ENCODE data around the gene MSH4. TPM values are rescaled to one million over a fixed set of nuclear protein-coding genes. Genes with fewer than 3 reads are reported as not detected.
"Not testable (repeated sequence)": the region's sequence is repeated elsewhere in the genome, so short reads cannot be mapped to it uniquely, and the experiment has no call there.

MSH4 gene
- total RNA-seq, 4 donors from 2014 or later = 0.67 to 0.93 TPM; not detected in 2

DNA sequence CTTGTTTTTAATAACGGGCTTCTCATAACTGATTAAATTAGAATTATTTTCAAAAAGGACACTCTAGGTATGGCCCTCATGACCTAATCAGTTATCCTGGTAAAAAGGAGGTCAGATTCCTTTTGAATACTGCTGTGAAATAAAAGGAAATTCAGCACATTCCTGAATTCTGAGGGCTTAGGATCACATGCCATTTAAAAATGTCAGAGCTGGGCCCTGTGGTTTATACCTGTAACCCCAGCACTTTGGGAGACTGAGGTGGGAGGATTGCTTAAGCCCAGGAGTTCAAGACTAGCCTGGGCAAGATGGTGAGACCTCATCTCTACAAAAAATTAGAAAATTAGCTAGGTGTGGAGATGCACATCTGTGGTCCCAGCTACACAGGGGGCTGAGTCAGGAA lies 28.7 kb upstream of the MSH4 start:
- no peak overlapping the region for H3K4me3 ChIP-seq
- H3K4me1 ChIP-seq = no peaks in the 10 kb centered on the region
- no peaks in the 10 kb centered on the region for H3K9me3 ChIP-seq
- ATAC-seq = no peak
- H3K36me3 ChIP-seq = peaks cover 0 to 8% of the 10 kb centered on the region in 2 donors
- TF ChIP-seq POLR2A (IDR thresholded peaks at IDR 0.05) = no peak
- TF ChIP-seq, protein P1, sequence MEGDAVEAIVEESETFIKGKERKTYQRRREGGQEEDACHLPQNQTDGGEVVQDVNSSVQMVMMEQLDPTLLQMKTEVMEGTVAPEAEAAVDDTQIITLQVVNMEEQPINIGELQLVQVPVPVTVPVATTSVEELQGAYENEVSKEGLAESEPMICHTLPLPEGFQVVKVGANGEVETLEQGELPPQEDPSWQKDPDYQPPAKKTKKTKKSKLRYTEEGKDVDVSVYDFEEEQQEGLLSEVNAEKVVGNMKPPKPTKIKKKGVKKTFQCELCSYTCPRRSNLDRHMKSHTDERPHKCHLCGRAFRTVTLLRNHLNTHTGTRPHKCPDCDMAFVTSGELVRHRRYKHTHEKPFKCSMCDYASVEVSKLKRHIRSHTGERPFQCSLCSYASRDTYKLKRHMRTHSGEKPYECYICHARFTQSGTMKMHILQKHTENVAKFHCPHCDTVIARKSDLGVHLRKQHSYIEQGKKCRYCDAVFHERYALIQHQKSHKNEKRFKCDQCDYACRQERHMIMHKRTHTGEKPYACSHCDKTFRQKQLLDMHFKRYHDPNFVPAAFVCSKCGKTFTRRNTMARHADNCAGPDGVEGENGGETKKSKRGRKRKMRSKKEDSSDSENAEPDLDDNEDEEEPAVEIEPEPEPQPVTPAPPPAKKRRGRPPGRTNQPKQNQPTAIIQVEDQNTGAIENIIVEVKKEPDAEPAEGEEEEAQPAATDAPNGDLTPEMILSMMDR (IDR thresholded peaks at IDR 0.05) = no peak
- TF ChIP-seq POLR2AphosphoS5 (IDR thresholded peaks at IDR 0.05) = no peak
- 100% methylated on average over 1 of the region's 1 CpG for WGBS, 2 donors (ENCODE audit: low coverage in 1 of 2)
- H3K27ac ChIP-seq = no peak overlapping the region
- no peaks in the 10 kb centered on the region for H3K27me3 ChIP-seq

DNA sequence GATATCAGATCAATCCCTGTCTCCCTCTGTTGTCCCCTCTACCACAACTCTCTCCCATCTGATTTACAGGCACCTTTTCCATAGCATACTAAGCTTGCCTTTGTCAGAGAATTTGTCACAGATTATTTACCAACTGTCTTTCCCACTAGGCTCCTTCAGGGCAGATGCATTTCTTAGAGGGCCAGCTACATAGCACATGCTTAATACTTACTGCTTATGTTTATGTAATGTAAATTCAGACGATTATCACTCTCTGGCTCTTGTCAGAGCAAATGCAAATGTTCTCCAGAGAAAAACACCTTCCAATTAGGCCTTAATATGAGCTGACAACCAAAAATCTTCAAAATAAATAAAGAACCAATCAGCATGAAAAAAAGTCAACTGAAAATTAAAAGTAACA lies 25.9 kb upstream of the MSH4 start:
- WGBS, 2 donors (ENCODE audit: low coverage in 1 of 2) = 22 to 30% methylated on average over 1 of the region's 1 CpG
- Histone ChIP-seq H3K9me3 (no peaks in the 10 kb centered on the region), H3K36me3 (no peaks in the 10 kb centered on the region), H3K4me3 (no peak overlapping the region), H3K4me1 (no peaks in the 10 kb centered on the region), H3K27ac (no peak overlapping the region), H3K27me3 (no peaks in the 10 kb centered on the region)
- TF ChIP-seq POLR2A (IDR thresholded peaks at IDR 0.05) (no peak), EP300 (IDR thresholded peaks at IDR 0.05) (no peak), POLR2AphosphoS5 (IDR thresholded peaks at IDR 0.05) (no peak)
- TF ChIP-seq, protein P1 (IDR thresholded peaks at IDR 0.05) = no peak
- no peak for ATAC-seq

DNA sequence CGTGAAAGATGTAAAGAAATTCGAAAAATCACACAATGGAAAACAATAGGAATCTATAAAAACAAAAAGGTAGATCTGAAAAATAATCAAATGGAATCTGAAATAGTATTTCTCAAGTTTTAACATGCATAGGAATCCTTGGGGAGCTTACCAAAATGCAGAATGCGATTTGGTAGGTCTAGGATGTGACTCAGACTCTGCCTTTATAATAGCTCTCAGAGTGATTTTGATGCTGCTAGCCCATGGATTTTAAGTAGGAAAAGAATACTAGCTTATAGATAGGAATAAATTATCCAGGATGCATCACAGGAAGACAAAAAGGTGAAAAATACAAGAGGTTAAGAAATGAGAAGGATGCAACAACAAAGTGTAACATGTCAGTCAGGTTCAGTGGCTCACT lies 24.7 kb upstream of the MSH4 start:
- no peak overlapping the region for H3K27ac ChIP-seq
- no peak for ATAC-seq
- peaks cover 0 to 4% (median 0%) of the 10 kb centered on the region in 3 donors for H3K9me3 ChIP-seq
- H3K4me3 ChIP-seq = no peak overlapping the region
- H3K36me3 ChIP-seq = no peaks in the 10 kb centered on the region
- no peaks in the 10 kb centered on the region for H3K27me3 ChIP-seq
- 63 to 70% methylated on average over 2 to 3 of the region's 3 CpGs for WGBS, 2 donors (ENCODE audit: low coverage in 1 of 2)
- H3K4me1 ChIP-seq = no peaks in the 10 kb centered on the region
- TF ChIP-seq EP300 (IDR thresholded peaks at IDR 0.05) = no peak
- TF ChIP-seq, protein P1 (IDR thresholded peaks at IDR 0.05) = no peak
- no peak for TF ChIP-seq POLR2A (IDR thresholded peaks at IDR 0.05)
- no peak for TF ChIP-seq POLR2AphosphoS5 (IDR thresholded peaks at IDR 0.05)

DNA sequence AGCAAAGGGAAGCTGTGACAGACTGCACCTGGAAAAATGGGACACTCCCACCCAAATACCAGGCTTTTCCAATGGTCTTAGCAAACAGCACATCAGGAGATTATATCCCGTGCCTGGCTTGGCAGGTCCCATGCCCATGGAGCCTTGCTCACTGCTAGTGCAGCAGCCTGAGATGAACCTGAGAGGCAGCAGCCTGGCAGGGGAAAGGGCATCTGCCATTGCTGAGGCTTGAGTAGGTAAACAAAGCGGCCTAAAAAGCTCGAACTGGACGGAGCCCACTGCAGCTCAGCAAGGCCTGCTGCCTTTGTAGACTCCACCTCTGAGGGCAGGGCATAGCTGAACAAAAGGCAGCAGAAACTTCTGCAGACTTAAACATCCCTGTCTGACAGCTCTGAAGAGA lies 18.9 kb upstream of the MSH4 start:
- H3K9me3 ChIP-seq = peaks cover 0 to 22% (median 0%) of the 10 kb centered on the region in 3 donors
- ATAC-seq, H3K27ac ChIP-seq, H3K36me3 ChIP-seq, H3K4me3 ChIP-seq, H3K27me3 ChIP-seq, H3K4me1 ChIP-seq: not testable (repeated sequence)
- WGBS, 2 donors (ENCODE audit: low coverage in 1 of 2) = 80% methylated on average over 1 of the region's 4 CpGs; no CpG with 5 or more reads in 1 of the 2 donors

DNA sequence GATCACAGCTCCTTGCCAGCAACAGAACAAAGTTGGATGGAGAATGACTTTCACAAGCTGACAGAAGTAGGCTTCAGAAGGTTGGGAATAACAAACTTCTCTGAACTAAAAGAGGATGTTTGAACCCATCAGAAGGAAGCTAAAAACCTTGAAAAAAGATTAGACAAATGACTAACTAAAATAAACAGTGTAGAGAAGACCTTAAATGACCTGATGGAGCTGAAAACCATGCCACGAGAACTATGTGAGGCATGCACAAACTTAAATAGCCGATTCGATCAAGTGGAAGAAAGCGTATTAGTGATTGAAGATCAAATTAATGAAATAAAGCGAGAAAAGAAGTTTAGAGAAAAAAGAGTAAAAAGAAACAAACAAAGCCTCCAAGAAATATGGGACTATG lies 18.0 kb upstream of the MSH4 start:
- not testable (repeated sequence) for H3K4me1 ChIP-seq, H3K27ac ChIP-seq, H3K36me3 ChIP-seq, H3K27me3 ChIP-seq, H3K4me3 ChIP-seq, ATAC-seq
- H3K9me3 ChIP-seq = peaks cover 0 to 22% (median 0%) of the 10 kb centered on the region in 3 donors
- 67 to 87% methylated on average over 5 of the region's 5 CpGs for WGBS, 2 donors (ENCODE audit: low coverage in 1 of 2)

DNA sequence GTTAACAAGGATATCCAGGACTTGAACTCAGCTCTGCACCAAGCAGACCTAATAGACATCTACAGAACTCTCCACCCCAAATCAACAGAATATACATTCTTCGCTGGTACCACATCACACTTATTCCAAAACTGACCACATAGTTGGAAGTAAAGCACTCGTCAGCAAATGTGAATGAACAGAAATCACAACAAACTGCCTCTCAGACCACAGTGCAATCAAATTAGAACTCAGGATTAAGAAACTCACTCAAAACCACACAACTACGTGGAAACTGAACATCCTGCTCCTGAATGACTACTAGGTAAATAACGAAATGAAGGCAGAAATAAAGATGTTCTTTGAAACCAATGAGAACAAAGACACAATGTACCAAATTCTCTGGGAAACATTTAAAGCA lies 16.5 kb upstream of the MSH4 start:
- H3K36me3 ChIP-seq, ATAC-seq, H3K4me1 ChIP-seq, H3K4me3 ChIP-seq, H3K27ac ChIP-seq, H3K27me3 ChIP-seq: not testable (repeated sequence)
- WGBS, 2 donors (ENCODE audit: low coverage in 1 of 2) = 69 to 79% methylated on average over 4 of the region's 4 CpGs
- peaks cover 0 to 22% (median 0%) of the 10 kb centered on the region in 3 donors for H3K9me3 ChIP-seq

DNA sequence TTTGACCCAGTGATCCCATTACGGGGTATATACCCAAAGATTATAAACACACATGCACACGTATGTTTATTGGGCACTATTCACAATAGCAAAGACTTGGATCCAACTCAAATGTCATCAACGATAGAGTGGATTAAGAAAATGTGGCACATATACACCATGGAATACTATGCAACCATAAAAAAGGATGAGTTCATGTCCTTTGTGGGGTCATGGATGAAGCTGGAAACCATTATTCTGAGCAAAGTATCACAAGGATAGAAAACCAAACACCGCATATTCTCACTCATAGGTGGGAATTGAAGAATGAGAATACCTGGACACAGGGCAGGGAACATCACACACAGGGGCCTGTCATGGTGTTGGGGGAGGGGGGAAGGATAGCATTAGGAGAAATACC lies 12.8 kb upstream of the MSH4 start:
- WGBS, 2 donors (ENCODE audit: low coverage in 1 of 2) = 88 to 93% methylated on average over 4 of the region's 4 CpGs
- ATAC-seq = not testable (repeated sequence)

More for the DNA sequence above, 12.8 kb upstream of the MSH4 start:
- peaks cover 2 to 33% (median 19%) of the 10 kb centered on the region in 3 donors for H3K4me1 ChIP-seq
- H3K36me3 ChIP-seq, H3K4me3 ChIP-seq, H3K27ac ChIP-seq, H3K9me3 ChIP-seq, H3K27me3 ChIP-seq: not testable (repeated sequence)

Data from gastroesophageal sphincter (tissue), 4 donors.